Effector memory CD4-positive, alpha-beta T cell (primary cell): Measurements from ENCODE around the gene STRIP2.
"Not testable (repeated sequence)": the region's sequence is repeated elsewhere in the genome, so short reads cannot be mapped to it uniquely, and the experiment has no call there.

Source experiments
- DNase-seq, 3 donors: peaks; one replicate each; pipeline ENCODE4 v3.0.0-alpha.2; 2020
- H3K27ac ChIP-seq: 2 replicates; pipeline ENCODE4 v1.7.0; 2013; ENCODE audit warnings: mild to moderate bottlenecking, low read length, moderate library complexity; ENCODE audit not compliant: insufficient read depth, poor library complexity, severe bottlenecking
- H3K27me3 ChIP-seq: replicated peaks from 2 replicates; pipeline ENCODE4 v1.7.0; 2013; ENCODE audit warnings: mild to moderate bottlenecking, low read length; ENCODE audit not compliant: insufficient read depth, control insufficient read depth, poor library complexity, severe bottlenecking
- H3K36me3 ChIP-seq: 2 replicates; pipeline ENCODE4 v1.7.0; 2013; ENCODE audit warnings: mild to moderate bottlenecking, low read length, moderate library complexity; ENCODE audit not compliant: control insufficient read depth, insufficient read depth
- H3K4me1 ChIP-seq: 2 replicates; pipeline ENCODE4 v1.7.0; 2013; ENCODE audit warnings: low read length, mild to moderate bottlenecking; ENCODE audit not compliant: control insufficient read depth, insufficient read depth, poor library complexity, severe bottlenecking
- H3K4me3 ChIP-seq: 2 replicates; pipeline ENCODE4 v1.7.0; 2013; ENCODE audit warnings: low read length, low read depth, mild to moderate bottlenecking; ENCODE audit not compliant: insufficient read depth, poor library complexity, severe bottlenecking
- H3K9me3 ChIP-seq: 2 replicates; pipeline ENCODE4 v1.7.0; 2013; ENCODE audit warnings: mild to moderate bottlenecking, low read length, moderate library complexity; ENCODE audit not compliant: control insufficient read depth

The STRIP2 gene

GRCh38 chr7:129522088-129522970, 88.1 kb downstream of the STRIP2 start:
- no peaks in the 10 kb centered on the region for H3K27me3 ChIP-seq
- H3K9me3 ChIP-seq: no peaks in the 10 kb centered on the region
- no peaks in the 10 kb centered on the region for H3K36me3 ChIP-seq
- no peak for DNase-seq
- H3K27ac ChIP-seq: no peak overlapping the region
- H3K4me1 ChIP-seq: no peaks in the 10 kb centered on the region
- H3K4me3 ChIP-seq: no peak overlapping the region

GRCh38 chr7:129522971-129523340, 88.7 kb downstream of the STRIP2 start:
- Histone ChIP-seq H3K4me3 (no peak overlapping the region), H3K36me3 (no peaks in the 10 kb centered on the region), H3K9me3 (no peaks in the 10 kb centered on the region), H3K4me1 (no peaks in the 10 kb centered on the region), H3K27me3 (no peaks in the 10 kb centered on the region), H3K27ac (no peak overlapping the region)
- no peak for DNase-seq

- Histone ChIP-seq H3K9me3 (no peaks in the 10 kb centered on the region), H3K27me3 (no peaks in the 10 kb centered on the region), H3K4me1 (no peaks in the 10 kb centered on the region), H3K4me3 (no peak overlapping the region), H3K36me3 (no peaks in the 10 kb centered on the region), H3K27ac (no peak overlapping the region)
- DNase-seq: no peak
Measured at GRCh38 chr7:129523924-129524323, 89.7 kb downstream of the STRIP2 start.

- not testable (repeated sequence) for H3K4me3 ChIP-seq, DNase-seq, H3K27me3 ChIP-seq, H3K36me3 ChIP-seq, H3K9me3 ChIP-seq, H3K4me1 ChIP-seq, H3K27ac ChIP-seq
Measured at GRCh38 chr7:129524405-129524804, 90.2 kb downstream of the STRIP2 start.

- Histone ChIP-seq H3K36me3 (no peaks in the 10 kb centered on the region), H3K27me3 (no peaks in the 10 kb centered on the region), H3K27ac (no peak overlapping the region), H3K4me3 (no peak overlapping the region), H3K4me1 (no peaks in the 10 kb centered on the region), H3K9me3 (no peaks in the 10 kb centered on the region)
- DNase-seq: no peak
Measured at GRCh38 chr7:129525225-129525862, 91.1 kb downstream of the STRIP2 start.

- Histone ChIP-seq H3K27me3 (no peaks in the 10 kb centered on the region), H3K27ac (no peak overlapping the region), H3K4me3 (no peak overlapping the region), H3K4me1 (no peaks in the 10 kb centered on the region), H3K9me3 (no peaks in the 10 kb centered on the region), H3K36me3 (no peaks in the 10 kb centered on the region)
- DNase-seq: no peak
Measured at GRCh38 chr7:129529643-129530042, 95.4 kb downstream of the STRIP2 start.

- Histone ChIP-seq H3K27ac (no peak overlapping the region), H3K4me1 (no peaks in the 10 kb centered on the region), H3K27me3 (no peaks in the 10 kb centered on the region), H3K9me3 (no peaks in the 10 kb centered on the region), H3K4me3 (no peak overlapping the region), H3K36me3 (no peaks in the 10 kb centered on the region)
- DNase-seq: no peak
Measured at GRCh38 chr7:129530795-129531391, 96.7 kb downstream of the STRIP2 start.

- no peak for DNase-seq
- Histone ChIP-seq H3K4me1 (no peaks in the 10 kb centered on the region), H3K27me3 (no peaks in the 10 kb centered on the region), H3K27ac (no peak overlapping the region), H3K36me3 (no peaks in the 10 kb centered on the region), H3K9me3 (no peaks in the 10 kb centered on the region), H3K4me3 (no peak overlapping the region)
Measured at GRCh38 chr7:129531721-129532120, 97.5 kb downstream of the STRIP2 start.

GRCh38 chr7:129532375-129532774, 98.1 kb downstream of the STRIP2 start:
- Histone ChIP-seq H3K9me3 (no peaks in the 10 kb centered on the region), H3K27ac (no peak overlapping the region), H3K4me3 (no peak overlapping the region), H3K36me3 (no peaks in the 10 kb centered on the region), H3K27me3 (no peaks in the 10 kb centered on the region), H3K4me1 (no peaks in the 10 kb centered on the region)
- DNase-seq: no peak
